Activated naive CD8-positive, alpha-beta T cell treated with anti-CD3 and anti-CD28 coated beads, Interleukin-2, amount 50 U/mL, for 24 hours (primary cell): ENCODE measurements around the gene RSPH9.
"Not testable (repeated sequence)": the region's sequence is repeated elsewhere in the genome, so short reads cannot be mapped to it uniquely, and the experiment has no call there.

Experiments
- ATAC-seq: fragments of 150-1000 bp; cut with Tn5 transposase; one replicate; pipeline ENCODE4 v1.10.0; 2021
- DNase-seq: peaks from one replicate; pipeline ENCODE4 v3.0.0; 2021
- H3K27ac Mint-ChIP-seq: one replicate; pipeline ENCODE4 v1.8.0; 2021; ENCODE audit warnings: mild to moderate bottlenecking, mixed read lengths
- H3K27me3 Mint-ChIP-seq: one replicate; pipeline ENCODE4 v1.8.0; 2021; ENCODE audit warnings: mixed read lengths
- H3K36me3 Mint-ChIP-seq: one replicate; pipeline ENCODE4 v1.8.0; 2021; ENCODE audit warnings: low read depth, mixed read lengths
- H3K4me1 Mint-ChIP-seq: one replicate; pipeline ENCODE4 v1.8.0; 2021; ENCODE audit warnings: mixed read lengths
- H3K4me3 Mint-ChIP-seq: one replicate; pipeline ENCODE4 v1.8.0; 2021; ENCODE audit warnings: mild to moderate bottlenecking, moderate library complexity, mixed read lengths
- H3K9me3 Mint-ChIP-seq: one replicate; pipeline ENCODE4 v1.8.0; 2021; ENCODE audit warnings: mixed read lengths

Gene RSPH9

GRCh38 chr6:43639984-43640800, 4.6 kb upstream of the RSPH9 start:
- no peaks in the 10 kb centered on the region for H3K9me3 Mint-ChIP-seq
- peaks cover 38% of the 10 kb centered on the region for H3K36me3 Mint-ChIP-seq
- ATAC-seq (no peak), DNase-seq (no peak)
- H3K27me3 Mint-ChIP-seq, result no peaks in the 10 kb centered on the region
- H3K4me1 Mint-ChIP-seq, result peaks cover 49% of the 10 kb centered on the region
- no peak overlapping the region for H3K4me3 Mint-ChIP-seq
- H3K27ac Mint-ChIP-seq, result peak overlapping the region; percentile 11

- ATAC-seq (no peak), DNase-seq (no peak)
- Mint-ChIP-seq H3K27me3 (no peaks in the 10 kb centered on the region), H3K4me3 (peak overlapping the region; percentile 74), H3K27ac (peak overlapping the region; percentile 24), H3K4me1 (peaks cover 10% of the 10 kb centered on the region), H3K9me3 (no peaks in the 10 kb centered on the region), H3K36me3 (peaks cover 7% of the 10 kb centered on the region)
Measured at GRCh38 chr6:43645613-43645964, 753 bp downstream of the RSPH9 start.

- peaks cover 5% of the 10 kb centered on the region for H3K4me1 Mint-ChIP-seq
- no peak overlapping the region for H3K4me3 Mint-ChIP-seq
Measured at GRCh38 chr6:43647613-43648012, 2.8 kb downstream of the RSPH9 start.

GRCh38 chr6:43648248-43648647, 3.4 kb downstream of the RSPH9 start:
- Mint-ChIP-seq H3K27me3 (no peaks in the 10 kb centered on the region), H3K4me1 (peaks cover 5% of the 10 kb centered on the region), H3K9me3 (no peaks in the 10 kb centered on the region), H3K4me3 (no peak overlapping the region), H3K36me3 (no peaks in the 10 kb centered on the region), H3K27ac (peak overlapping the region; percentile 4)
- DNase-seq (no peak), ATAC-seq (no peak)

More at GRCh38 chr6:43647613-43648012, 2.8 kb downstream of the RSPH9 start:
- H3K36me3 Mint-ChIP-seq, result no peaks in the 10 kb centered on the region
- DNase-seq (no peak), ATAC-seq (no peak)
- H3K27me3 Mint-ChIP-seq, result no peaks in the 10 kb centered on the region
- H3K9me3 Mint-ChIP-seq, result no peaks in the 10 kb centered on the region
- no peak overlapping the region for H3K27ac Mint-ChIP-seq

- not testable (repeated sequence) for H3K4me3 Mint-ChIP-seq, H3K4me1 Mint-ChIP-seq, ATAC-seq, H3K27me3 Mint-ChIP-seq, H3K9me3 Mint-ChIP-seq, H3K36me3 Mint-ChIP-seq, H3K27ac Mint-ChIP-seq, DNase-seq
Measured at GRCh38 chr6:43652822-43653221, 8.0 kb downstream of the RSPH9 start.

- ATAC-seq (no peak), DNase-seq (no peak)
- no peaks in the 10 kb centered on the region for H3K27me3 Mint-ChIP-seq
- H3K4me3 Mint-ChIP-seq, result no peak overlapping the region
- no peaks in the 10 kb centered on the region for H3K36me3 Mint-ChIP-seq
- H3K4me1 Mint-ChIP-seq, result no peaks in the 10 kb centered on the region
- H3K27ac Mint-ChIP-seq, result no peak overlapping the region
- no peaks in the 10 kb centered on the region for H3K9me3 Mint-ChIP-seq
Measured at GRCh38 chr6:43657221-43657802, 12.5 kb downstream of the RSPH9 start.

- DNase-seq (no peak), ATAC-seq (no peak)
- H3K4me3 Mint-ChIP-seq, result no peak overlapping the region
- H3K27me3 Mint-ChIP-seq, result no peaks in the 10 kb centered on the region
- H3K4me1 Mint-ChIP-seq, result no peaks in the 10 kb centered on the region
- no peak overlapping the region for H3K27ac Mint-ChIP-seq
- no peaks in the 10 kb centered on the region for H3K36me3 Mint-ChIP-seq
- H3K9me3 Mint-ChIP-seq, result no peaks in the 10 kb centered on the region
Measured at GRCh38 chr6:43658161-43658560, 13.3 kb downstream of the RSPH9 start.

- not testable (repeated sequence) for H3K4me1 Mint-ChIP-seq, H3K27me3 Mint-ChIP-seq, H3K9me3 Mint-ChIP-seq, H3K36me3 Mint-ChIP-seq, DNase-seq, H3K27ac Mint-ChIP-seq, ATAC-seq, H3K4me3 Mint-ChIP-seq
Measured at GRCh38 chr6:43662948-43663347, 18.1 kb downstream of the RSPH9 start.

- Mint-ChIP-seq H3K27me3 (no peaks in the 10 kb centered on the region), H3K9me3 (no peaks in the 10 kb centered on the region)
- no peak for ATAC-seq
Measured at GRCh38 chr6:43665376-43665775, 20.5 kb downstream of the RSPH9 start.

GRCh38 chr6:43666196-43666920, 21.5 kb downstream of the RSPH9 start:
- ATAC-seq (no peak), DNase-seq (no peak)
- H3K27ac Mint-ChIP-seq, result no peak overlapping the region
- no peaks in the 10 kb centered on the region for H3K27me3 Mint-ChIP-seq
- no peaks in the 10 kb centered on the region for H3K9me3 Mint-ChIP-seq
- H3K4me3 Mint-ChIP-seq, result no peak overlapping the region
- H3K4me1 Mint-ChIP-seq, result peaks cover 36% of the 10 kb centered on the region
- peaks cover 3% of the 10 kb centered on the region for H3K36me3 Mint-ChIP-seq

More at GRCh38 chr6:43665376-43665775, 20.5 kb downstream of the RSPH9 start:
- no peak overlapping the region for H3K4me3 Mint-ChIP-seq
- H3K27ac Mint-ChIP-seq, result no peak overlapping the region
- peaks cover 2% of the 10 kb centered on the region for H3K36me3 Mint-ChIP-seq
- no peak for DNase-seq
- peaks cover 33% of the 10 kb centered on the region for H3K4me1 Mint-ChIP-seq

- H3K4me1 Mint-ChIP-seq, result peaks cover 36% of the 10 kb centered on the region
- H3K27me3 Mint-ChIP-seq, result no peaks in the 10 kb centered on the region
Measured at GRCh38 chr6:43667245-43668150, 22.7 kb downstream of the RSPH9 start.

GRCh38 chr6:43668151-43669028, 23.6 kb downstream of the RSPH9 start:
- peak; percentile 73 for DNase-seq
- H3K4me3 Mint-ChIP-seq, result no peak overlapping the region
- H3K9me3 Mint-ChIP-seq, result no peaks in the 10 kb centered on the region
- peak; percentile 52 for ATAC-seq
- peaks cover 36% of the 10 kb centered on the region for H3K4me1 Mint-ChIP-seq
- H3K36me3 Mint-ChIP-seq, result peaks cover 11% of the 10 kb centered on the region
- no peaks in the 10 kb centered on the region for H3K27me3 Mint-ChIP-seq
- peak overlapping the region; percentile 53 for H3K27ac Mint-ChIP-seq

More at GRCh38 chr6:43667245-43668150, 22.7 kb downstream of the RSPH9 start:
- Mint-ChIP-seq H3K27ac (peak overlapping the region; percentile 53), H3K4me3 (peak overlapping the region; percentile 36), H3K9me3 (no peaks in the 10 kb centered on the region), H3K36me3 (peaks cover 9% of the 10 kb centered on the region)
- peak; percentile 91 for DNase-seq
- peak; percentile 37 for ATAC-seq
